GM21528 (cell line): ENCODE measurements around the gene RPS6KC1.
"Not testable (repeated sequence)": the region's sequence is repeated elsewhere in the genome, so short reads cannot be mapped to it uniquely, and the experiment has no call there.

Experiments used
- ATAC-seq: cut with Tn5 transposase; IDR thresholded peaks from one replicate; pipeline ENCODE4 v1.9.1; 2021; ENCODE audit warnings: mild to moderate bottlenecking, moderate library complexity; ENCODE audit not compliant: unreplicated experiment, low FRiP score

Gene RPS6KC1

GRCh38 chr1:213266983-213267772 lies 216.1 kb downstream of the RPS6KC1 start:
- ATAC-seq: no peak

- no peak for ATAC-seq
Observed at GRCh38 chr1:213268221-213268620, 217.2 kb downstream of the RPS6KC1 start.

GRCh38 chr1:213269829-213270228 lies 218.8 kb downstream of the RPS6KC1 start:
- ATAC-seq: no peak

GRCh38 chr1:213273546-213273945 lies 222.5 kb downstream of the RPS6KC1 start:
- no peak for ATAC-seq

GRCh38 chr1:213274140-213274539 lies 223.1 kb downstream of the RPS6KC1 start:
- no peak for ATAC-seq

- no peak for ATAC-seq
Observed at GRCh38 chr1:213275293-213275692, 224.3 kb downstream of the RPS6KC1 start.

GRCh38 chr1:213276236-213276635 lies 225.2 kb downstream of the RPS6KC1 start:
- no peak for ATAC-seq

- no peak for ATAC-seq
Observed at GRCh38 chr1:213277036-213277435, 226.0 kb downstream of the RPS6KC1 start.

GRCh38 chr1:213279410-213279809 lies 228.4 kb downstream of the RPS6KC1 start:
- ATAC-seq: no peak

GRCh38 chr1:213281640-213282301 lies 230.7 kb downstream of the RPS6KC1 start:
- ATAC-seq: no peak

GRCh38 chr1:213284626-213285025 lies 233.6 kb downstream of the RPS6KC1 start:
- no peak for ATAC-seq

GRCh38 chr1:213286235-213286634 lies 235.2 kb downstream of the RPS6KC1 start:
- ATAC-seq: no peak

- ATAC-seq: no peak
Observed at GRCh38 chr1:213287987-213288386, 236.9 kb downstream of the RPS6KC1 start.

- ATAC-seq: no peak
Observed at GRCh38 chr1:213291526-213291925, 240.5 kb downstream of the RPS6KC1 start.

- ATAC-seq: no peak
Observed at GRCh38 chr1:213292614-213293013, 241.6 kb downstream of the RPS6KC1 start.

- ATAC-seq: no peak
Observed at GRCh38 chr1:213295860-213296259, 244.8 kb downstream of the RPS6KC1 start.

- ATAC-seq: no peak
Observed at GRCh38 chr1:213296558-213296957, 245.5 kb downstream of the RPS6KC1 start.

- ATAC-seq: no peak
Observed at GRCh38 chr1:213297021-213297420, 246.0 kb downstream of the RPS6KC1 start.

GRCh38 chr1:213300433-213300832 lies 249.4 kb downstream of the RPS6KC1 start:
- no peak for ATAC-seq

GRCh38 chr1:213301524-213301923 lies 250.5 kb downstream of the RPS6KC1 start:
- ATAC-seq: not testable (repeated sequence)

GRCh38 chr1:213303286-213303685 lies 252.2 kb downstream of the RPS6KC1 start:
- ATAC-seq: no peak

GRCh38 chr1:213315571-213315970 lies 264.5 kb downstream of the RPS6KC1 start:
- no peak for ATAC-seq
